GF-D8 (cell line): ENCODE data around the gene EDC3.
"Not testable (repeated sequence)": the region's sequence is repeated elsewhere in the genome, so short reads cannot be mapped to it uniquely, and the experiment has no call there.

Experiments
- DNase-seq: peaks from one replicate; lab custom pipeline; 2025; lab: John Stamatoyannopoulos, UW

Gene EDC3

DNA sequence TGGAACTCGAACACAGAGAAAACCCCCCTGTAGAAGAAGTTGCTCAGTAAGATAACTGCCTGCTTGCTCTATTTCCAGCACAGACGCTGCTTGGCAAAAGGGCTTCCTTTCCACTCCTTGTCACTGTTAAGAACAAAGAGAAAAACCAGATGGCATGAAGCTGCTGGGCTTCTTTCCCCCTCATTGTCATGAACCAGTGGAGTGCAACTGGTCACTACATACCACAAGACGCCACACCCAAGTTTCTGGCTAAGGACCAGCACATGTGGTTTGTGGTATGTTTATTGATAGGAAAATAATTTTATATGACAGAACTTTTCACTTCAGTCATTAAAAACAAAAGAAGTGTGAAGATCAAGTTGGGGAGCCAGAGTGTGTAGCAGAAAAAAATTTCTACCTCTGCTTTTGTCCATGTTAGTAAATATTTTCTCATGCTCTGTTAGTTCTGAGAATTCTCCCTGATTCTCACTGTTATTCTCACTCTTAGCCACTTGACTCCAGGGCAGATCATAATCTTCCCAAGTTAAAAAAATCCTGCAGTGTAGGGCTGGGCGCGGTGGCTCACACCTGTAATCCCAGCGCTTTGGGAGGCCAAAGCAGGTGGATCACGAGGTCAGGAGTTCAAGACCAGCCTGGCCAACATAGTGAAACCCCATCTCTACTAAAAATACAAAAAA is 42.3 kb downstream of the EDC3 start:
- no peak for DNase-seq

DNA sequence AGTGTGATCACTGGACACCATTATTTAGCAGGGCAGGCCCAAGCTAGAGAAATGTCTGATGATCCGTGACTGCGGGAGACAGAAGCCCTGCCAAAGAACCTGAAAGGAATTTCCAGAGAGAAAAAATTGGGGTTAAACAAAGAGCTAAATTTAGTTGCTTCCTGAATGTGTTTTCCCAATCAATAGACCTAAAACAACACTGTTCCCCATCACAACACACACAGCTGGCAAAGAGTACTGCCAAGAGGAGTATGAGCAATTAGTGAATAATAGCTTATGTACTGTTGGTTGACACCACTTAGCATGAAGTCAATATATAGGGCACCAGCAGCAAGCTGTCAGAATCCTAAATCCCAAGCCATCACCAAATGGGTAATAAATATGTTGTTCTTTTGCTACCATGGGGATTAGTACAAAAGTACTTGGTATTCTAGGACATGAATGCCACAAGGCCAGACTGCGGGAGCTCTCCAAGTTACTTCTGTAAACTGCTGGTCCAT is 44.5 kb downstream of the EDC3 start:
- DNase-seq = no peak

DNA sequence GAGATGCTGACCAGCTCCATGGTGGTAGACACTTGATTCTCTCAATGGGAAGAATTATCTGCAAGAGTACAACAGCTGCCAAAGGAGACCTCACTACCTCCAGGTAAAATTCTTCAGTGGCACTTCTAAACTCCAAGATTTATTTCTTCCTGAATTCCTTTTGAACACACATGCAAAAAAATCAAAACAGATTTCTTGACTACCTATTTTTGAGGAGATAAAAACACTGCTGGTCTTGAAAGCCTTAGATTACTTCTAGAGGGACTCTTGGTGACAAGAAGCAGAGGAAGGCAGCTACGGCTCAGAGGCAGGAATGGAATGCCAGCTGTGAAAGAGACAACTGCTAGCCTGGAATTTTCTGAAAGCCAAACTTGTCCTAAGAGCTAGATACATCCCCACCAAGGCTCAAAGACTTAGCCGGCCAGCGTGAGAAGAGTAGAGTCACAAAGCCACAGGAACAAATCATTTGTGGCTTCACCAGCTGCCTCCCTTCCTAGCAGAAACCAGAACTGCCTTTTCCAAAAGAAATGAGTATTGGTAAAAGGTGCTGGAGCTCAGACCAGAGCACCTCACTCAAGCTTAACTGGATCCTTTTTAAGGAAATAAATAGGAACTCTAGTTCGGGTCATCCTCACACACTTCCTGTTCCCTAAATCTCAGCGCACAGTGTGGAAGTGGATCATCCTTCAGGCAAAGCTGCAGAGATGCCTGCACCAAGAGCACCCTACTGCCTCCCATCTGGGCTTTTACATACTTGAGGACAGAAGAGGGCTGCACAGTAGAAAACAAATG is 47.6 kb downstream of the EDC3 start:
- no peak for DNase-seq

DNA sequence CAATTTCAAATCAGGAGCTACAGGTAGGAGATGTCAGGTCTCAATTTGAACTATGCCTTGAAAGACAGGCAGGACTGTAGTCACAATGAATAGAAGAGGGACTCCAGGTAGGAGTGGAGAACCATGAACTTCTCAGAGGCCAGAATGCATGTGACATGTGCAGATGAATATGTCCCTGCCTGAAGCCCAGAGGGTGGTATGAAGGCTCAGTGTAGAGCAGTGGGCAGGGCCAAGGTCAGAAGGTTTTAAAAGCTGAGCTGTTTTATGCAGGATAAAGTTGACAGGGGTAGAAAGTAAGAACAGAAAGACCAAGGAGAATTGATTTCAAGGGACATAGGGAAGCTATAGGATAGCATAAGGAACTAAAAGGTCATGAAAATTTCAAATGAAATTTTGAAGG is 49.3 kb downstream of the EDC3 start:
- no peak for DNase-seq

DNA sequence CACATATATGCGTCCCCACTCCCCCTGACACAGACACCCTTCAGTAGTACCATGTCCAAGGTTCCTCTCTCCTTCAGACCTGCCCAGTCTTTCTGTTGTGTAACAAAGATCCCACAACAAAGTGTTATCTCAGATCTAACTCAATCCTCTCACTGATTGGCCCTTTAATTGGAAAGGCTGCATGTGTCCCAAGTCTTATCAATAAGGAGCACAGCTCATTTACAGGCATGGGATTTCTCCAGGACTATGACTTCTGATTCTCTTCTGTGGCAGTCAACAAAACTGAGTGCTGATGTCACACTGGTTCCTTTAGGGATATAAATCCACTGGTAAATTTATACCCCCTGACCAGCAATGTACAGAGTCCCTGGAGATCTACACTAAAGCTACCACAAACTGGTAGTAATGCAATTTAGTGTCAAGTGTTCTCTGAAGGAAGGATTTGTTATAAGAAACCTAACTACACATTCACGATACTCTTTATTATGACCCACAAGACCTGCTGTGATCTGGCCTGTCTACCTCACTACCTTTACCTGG is 52.1 kb downstream of the EDC3 start:
- DNase-seq = no peak

DNA sequence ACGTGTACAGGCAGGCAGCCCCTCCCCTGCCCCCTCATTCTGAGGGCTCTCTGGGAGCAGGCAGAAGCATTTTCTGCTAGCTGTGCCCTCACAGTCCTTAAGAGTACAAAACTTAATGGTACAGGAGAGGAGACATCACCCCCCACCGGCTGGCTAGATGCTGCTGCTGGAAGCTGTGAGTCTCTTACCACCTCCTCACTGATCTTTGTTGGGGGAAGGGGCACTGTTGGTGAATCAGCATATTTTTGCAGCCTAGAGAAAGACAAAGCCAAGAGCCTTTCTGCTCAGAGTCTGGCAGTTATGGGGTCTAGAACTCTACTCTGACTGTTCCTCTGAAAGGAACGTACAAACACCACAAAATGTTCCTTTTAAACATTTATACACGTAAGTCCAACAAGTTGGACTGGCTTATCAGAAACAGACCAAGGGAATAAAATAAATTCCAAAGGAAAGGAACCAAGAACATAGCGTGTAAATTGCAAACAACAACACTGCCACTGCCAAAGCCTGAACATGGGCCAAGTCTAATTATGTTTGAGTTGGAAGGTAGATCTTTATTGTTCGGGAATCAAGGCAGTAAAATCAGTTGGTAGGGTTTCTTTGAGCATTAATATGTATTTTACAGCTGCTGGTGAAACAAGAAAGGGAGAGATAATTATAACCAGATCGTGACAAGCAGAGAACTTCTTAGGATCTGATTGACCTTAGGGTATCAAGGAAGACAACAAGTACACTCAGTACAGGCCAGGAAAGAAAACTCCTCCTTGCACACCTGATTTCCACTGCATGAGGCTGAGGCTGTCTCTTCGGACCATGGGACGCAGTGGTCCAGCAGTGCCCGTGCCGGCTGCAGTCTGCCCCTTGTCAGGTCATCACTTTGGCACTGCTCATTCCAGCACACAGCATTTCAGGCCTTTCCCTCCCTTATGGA is 52.8 kb downstream of the EDC3 start:
- DNase-seq = no peak

DNA sequence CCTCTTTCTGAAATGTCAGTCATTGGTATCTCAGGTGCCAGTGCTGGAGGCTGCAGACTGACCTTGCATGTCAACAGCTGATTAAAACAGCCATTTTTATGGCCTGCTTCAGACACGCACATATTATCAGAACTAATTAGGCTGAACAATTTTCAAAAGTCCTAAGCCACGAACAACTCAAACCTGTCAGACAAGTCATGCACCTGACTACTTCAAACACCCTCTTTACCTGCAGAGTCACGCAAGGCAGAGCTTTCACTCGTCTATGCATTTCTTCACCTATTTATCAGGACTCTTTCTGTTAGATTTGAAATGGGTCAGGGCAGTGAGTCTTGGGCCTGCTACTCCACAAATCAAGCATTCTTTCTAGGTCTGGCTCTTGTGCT is 53.5 kb downstream of the EDC3 start:
- DNase-seq = no peak

DNA sequence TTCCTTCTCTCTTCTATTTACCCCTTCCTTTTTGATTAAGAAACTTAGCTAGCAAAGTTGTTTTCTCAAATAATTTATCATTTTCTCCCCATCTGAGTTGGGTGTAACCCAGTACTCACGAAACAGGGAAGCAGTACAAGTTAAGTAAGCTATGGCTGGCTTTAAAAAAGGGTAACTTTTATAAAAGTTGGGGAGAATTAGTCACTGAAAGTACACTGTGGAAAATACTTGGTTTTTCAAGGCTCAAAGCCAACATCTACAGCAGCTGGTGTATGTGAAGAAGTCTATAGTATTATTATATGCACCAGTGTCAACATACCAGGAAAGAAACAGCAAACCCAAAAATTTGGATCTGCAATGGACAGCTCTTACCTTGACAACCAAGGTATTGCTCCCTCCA is 54.7 kb downstream of the EDC3 start:
- DNase-seq = no peak

DNA sequence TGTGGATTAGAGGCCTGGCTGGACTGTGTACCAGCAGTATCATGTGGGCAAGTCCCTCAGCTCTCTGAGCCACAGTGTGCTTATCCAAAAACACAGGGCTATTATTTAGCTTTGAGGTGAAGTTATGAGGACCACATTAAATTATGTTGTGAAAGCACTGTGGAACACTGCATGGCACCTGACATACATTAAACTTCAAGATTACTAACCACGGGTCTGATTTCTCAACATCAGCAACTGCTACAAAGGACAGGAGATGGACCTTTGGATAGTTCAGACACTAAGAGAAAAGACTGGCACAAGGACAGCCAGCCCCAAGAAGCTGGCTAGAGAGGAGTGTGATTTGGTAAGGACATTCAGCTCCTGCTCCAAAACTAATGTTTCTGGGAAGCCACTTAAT is 58.8 kb downstream of the EDC3 start:
- no peak for DNase-seq

DNA sequence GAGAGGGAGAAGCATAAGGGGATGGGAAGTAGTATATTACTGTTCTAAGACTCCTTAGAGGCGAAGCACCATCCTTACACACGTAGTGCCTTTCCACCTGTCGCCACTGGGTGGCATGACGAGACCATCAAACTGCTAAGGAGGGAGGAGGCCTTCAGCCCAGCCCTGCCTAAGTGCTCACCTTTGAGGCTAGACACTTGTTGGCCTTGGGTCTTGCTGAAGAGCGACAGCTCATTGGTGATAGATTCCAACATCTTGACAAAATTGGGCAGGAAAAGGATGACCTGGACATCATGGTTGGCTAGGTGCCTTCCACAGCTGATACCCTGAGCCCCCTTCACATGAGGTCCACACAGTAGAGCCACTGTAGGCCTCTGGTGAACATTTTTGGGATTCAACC is 60.6 kb downstream of the EDC3 start:
- no peak for DNase-seq

DNA sequence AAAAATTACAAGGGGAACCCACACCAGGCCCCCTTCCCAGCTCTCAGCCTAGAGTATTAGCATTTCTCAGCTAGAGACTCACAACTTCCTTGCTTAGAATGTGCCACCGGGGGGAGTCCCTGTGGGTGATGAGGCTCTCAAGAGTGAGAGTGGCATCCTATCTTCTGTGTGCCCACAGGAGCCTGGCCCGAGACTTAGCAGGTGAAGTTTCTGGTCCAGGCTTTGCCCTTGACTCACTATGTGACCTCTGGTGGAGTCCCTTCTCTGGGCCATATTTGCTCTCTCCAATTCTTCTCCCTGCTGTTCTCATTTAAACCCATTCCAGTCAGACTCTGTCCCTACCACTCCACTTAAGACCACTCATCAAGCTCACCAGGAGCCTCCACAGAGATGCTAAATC is 62.0 kb downstream of the EDC3 start:
- DNase-seq = no peak

DNA sequence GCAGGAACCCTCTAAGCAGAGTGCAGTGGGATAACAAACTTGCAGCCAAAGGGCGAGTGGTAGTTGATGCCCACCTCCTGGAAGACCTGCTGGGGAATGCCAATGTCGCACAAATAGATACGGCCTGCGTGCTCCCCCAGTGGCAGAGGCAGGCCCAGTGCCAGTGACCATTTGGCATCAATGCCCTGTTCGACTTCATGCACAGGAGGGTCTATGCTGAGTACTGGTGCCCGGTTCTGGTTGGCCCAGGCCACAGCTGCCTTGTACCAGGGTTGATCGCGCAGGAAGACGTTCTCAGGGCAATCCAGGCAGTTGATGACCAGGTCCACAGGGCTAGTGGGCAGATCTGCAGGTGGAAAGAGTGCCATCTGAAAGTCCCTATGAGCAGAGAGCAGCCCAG is 63.2 kb downstream of the EDC3 start:
- DNase-seq = no peak

DNA sequence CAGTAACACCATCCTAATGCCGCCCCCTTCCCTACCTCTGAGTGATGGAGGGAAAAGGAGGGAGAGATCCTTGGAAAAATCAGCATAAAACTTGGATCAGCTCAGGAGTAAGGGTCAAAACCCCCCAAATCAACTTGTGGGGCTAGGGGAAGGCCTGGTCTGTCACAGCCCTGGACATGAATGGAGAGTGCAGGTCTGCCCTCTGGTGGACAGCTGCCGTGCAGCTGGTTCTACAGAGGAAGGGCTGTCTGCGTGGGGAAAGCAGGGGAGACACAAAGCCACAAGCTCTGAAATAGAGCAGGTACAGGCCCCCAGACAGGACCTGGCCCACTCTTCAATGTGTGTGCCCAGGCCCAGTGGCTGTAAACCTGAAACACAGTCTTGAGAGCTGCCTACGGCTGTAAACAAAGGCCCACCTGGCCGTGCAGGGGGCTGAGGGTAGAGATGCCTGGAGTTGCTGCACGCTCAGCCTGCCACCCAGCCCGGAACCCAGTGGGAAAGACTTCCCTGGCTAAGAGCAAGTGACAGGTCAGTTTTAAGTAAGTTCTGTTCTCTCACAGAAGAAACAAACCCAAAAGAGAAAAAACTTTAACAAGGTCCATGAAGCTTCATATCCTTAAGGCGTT is 63.8 kb downstream of the EDC3 start:
- DNase-seq = no peak

DNA sequence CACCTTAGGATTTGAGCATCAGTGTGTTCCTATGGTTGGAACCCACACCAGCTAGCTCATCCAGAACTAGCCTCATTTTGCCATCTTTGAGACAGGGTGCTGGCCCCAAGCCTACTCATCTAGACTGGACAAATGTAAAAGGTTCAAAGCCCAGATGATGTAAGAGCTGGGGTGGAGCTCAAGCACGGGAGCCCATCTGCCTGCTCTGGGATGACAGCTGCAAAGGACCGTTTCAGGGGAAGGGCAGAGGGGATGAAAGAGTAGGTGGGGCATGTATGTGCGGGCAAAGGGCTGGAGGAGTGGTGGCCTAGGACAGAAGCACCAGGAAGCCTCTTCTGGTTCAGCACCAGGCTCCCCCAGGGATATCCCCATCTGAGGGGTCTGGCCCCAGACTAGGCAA is 64.4 kb downstream of the EDC3 start:
- no peak for DNase-seq

DNA sequence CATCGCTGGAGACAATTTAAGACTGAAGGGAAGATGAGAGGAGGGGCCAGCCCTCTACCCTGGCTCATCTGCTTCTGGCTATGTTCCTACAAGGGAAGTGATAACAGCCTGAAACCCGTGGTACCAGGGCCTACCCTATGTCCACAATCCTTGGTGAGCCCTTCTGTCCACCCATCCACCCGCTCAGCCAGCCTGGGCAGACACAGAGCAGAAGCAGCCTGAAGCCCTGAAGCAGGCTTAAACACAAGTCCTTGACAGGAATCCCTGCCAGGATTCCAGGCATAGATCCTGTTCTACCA is 64.8 kb downstream of the EDC3 start:
- no peak for DNase-seq

DNA sequence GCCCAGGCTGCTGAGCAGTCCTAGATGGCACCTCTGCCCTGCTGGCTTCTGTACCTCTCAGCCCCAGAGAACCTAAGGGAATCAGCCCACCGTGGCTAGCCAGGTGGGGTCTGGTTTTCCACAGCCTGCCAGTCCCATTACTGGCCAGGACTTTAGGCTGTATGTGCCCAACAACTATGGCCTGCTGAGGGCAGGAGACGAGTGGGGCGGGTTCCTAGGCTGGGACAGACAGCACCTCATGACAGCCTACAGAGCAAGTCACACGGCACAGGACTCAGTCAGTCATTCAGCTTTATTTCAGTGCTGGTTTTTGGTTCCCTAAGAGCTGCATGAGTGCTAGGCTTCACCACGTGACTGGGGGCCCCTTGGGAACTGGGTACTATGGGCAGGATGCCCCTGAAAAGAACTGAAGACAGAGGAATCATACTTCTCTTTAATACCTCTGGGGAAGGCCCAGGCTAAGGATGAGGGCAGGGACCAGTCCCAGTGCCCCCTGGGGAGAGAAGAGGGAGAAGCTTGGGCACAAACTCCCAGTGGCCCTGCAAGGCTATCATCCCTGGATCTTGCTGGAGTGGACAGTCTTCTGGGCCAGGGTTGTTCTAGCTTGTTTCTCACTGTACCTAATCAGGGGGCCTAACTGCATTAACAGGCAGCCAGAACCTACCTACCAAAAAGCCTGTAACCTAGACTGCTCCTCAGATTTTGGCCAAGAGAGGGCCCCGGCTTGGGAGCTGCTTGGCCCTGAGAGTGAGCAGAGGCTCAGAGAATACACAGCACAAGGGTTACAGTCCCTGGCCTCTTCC is 65.3 kb downstream of the EDC3 start:
- no peak for DNase-seq

DNA sequence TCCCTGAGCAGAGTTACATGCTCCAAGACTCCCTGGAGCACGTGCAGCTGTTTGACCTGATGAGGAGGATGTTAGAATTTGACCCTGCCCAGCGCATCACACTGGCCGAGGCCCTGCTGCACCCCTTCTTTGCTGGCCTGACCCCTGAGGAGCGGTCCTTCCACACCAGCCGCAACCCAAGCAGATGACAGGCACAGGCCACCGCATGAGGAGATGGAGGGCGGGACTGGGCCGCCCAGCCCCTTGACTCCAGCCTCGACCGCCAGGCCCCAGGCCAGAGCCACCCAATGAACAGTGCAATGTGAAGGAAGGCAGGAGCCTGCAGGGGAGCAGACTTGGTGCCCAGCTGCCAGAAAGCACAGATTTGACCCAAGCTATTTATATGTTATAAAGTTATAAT is 66.1 kb downstream of the EDC3 start:
- not testable (repeated sequence) for DNase-seq

DNA sequence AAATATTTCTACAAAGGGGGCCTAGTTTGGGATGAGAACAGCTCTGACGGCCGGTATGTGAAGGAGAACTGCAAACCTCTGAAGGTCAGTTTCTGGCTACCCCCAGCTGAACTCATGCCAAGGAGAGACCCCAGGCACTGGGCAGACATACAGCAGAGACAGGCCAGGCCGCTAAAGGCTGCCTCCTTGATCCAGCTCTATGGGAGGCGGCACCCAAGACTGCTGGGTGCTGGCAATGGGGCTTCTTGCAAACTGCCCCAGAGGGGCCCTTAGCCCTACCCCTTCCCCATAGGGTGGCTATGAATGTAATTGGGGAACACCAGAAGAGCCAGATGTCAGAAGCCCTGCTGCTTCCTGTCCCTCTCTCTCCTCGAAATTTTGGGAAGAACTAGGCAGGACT is 66.9 kb downstream of the EDC3 start:
- DNase-seq = no peak

DNA sequence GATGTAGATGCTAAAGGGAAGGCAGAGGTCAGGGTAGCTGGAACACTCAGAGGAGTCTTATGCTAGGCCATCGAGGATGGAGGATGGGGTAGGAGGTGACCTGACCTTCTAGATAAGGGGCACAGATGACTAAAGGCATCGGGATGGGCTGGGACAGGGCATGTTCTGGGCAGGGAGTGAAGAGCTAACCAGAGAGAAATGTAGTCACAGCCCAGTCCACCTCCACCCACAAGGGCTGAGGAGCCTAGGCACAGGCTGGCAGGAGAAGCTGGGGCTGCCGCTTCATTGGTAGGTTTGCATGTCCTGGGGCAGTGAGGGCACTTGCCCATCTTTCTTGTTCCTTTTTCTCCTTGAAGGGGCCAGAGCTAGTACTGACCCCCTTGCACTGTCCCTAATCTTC is 67.6 kb downstream of the EDC3 start:
- DNase-seq = no peak

DNA sequence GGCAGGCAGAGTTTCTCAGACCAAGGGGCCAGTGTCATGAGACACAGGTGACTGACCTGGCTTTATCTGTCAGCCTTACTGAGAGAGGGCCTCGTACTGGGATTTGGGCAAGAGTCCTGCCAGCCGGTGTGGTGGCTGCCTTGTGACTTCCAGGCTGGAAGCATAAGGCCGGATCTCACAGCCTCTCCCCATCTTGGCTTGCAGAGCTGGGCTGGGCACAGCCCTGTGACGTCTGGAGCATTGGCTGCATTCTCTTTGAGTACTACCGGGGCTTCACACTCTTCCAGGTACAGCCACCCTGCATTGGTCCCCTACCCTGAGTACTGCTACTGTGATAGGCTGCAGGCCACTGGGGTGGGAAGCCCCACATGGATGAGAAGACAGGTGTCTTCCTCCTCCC is 68.1 kb downstream of the EDC3 start:
- DNase-seq = no peak
